IMR-90 (cell line): Measurements from ENCODE around the gene OR6V1. TPM values are rescaled to one million over a fixed set of nuclear protein-coding genes. Genes with fewer than 3 reads are reported as not detected.

ENCODE experiments used
- ATAC-seq: fragments of 200-7000 bp; cut with Tn5 transposase; 2 replicates; pipeline ENCODE4 v1.9.1; 2020; ENCODE audit warnings: low read depth, mild to moderate bottlenecking, moderate library complexity
- BruUV-seq: library from RNA; stranded (reverse); fragments of 400-500 nt; replicated peaks from 2 replicates; lab custom pipeline; 2021; lab: Mats Ljungman, UMichigan
- CTCF ChIA-PET: fragments of 300-600 bp; formaldehyde crosslinking; extraction: SDS; loops from one replicate; lab custom pipeline; 2021; ENCODE audit warnings: antibody characterized with exemption; lab: Yijun Ruan, JAX
- POLR2A ChIA-PET: fragments of 300-600 bp; sonication (Branson Sonifier 250); formaldehyde crosslinking; loops from one replicate; lab custom pipeline; 2022; ENCODE audit warnings: antibody characterized with exemption; ENCODE audit not compliant: unreplicated experiment; lab: Charles Lee
- DNase-seq: peaks from one replicate; pipeline ENCODE4 v3.0.0; 2013
- H2AFZ ChIP-seq: replicated peaks from 2 replicates; pipeline ENCODE3; 2013; ENCODE audit warnings: low read length, mild to moderate bottlenecking; ENCODE audit not compliant: poor library complexity
- H2AK5ac ChIP-seq: 2 replicates; pipeline ENCODE4 v1.6.1; 2013; ENCODE audit warnings: low read depth, low read length, inconsistent platforms
- H2AK9ac ChIP-seq: replicated peaks from 2 replicates; pipeline ENCODE3; 2013; ENCODE audit warnings: mild to moderate bottlenecking, low read depth, low read length, moderate library complexity; ENCODE audit not compliant: poor library complexity
- H2BK120ac ChIP-seq: 2 replicates; pipeline ENCODE4 v1.6.1; 2013; ENCODE audit warnings: low read depth, low read length, inconsistent platforms
- H2BK15ac ChIP-seq: 3 replicates; pipeline ENCODE4 v1.6.1; 2013; ENCODE audit warnings: low read depth, low read length, inconsistent platforms
- H2BK20ac ChIP-seq: 2 replicates; pipeline ENCODE4 v1.6.1; 2013; ENCODE audit warnings: low read depth, mild to moderate bottlenecking, inconsistent platforms, low read length, moderate library complexity
- H2BK5ac ChIP-seq: 2 replicates; pipeline ENCODE4 v1.6.1; 2013; ENCODE audit warnings: mild to moderate bottlenecking, low read depth, low read length, inconsistent platforms; ENCODE audit not compliant: poor library complexity, severe bottlenecking
- H3K14ac ChIP-seq: replicated peaks from 2 replicates; pipeline ENCODE4 v1.6.1; 2013; ENCODE audit warnings: low read depth, low read length, inconsistent platforms
- H3K18ac ChIP-seq: 2 replicates; pipeline ENCODE4 v1.6.1; 2013; ENCODE audit warnings: low read depth, low read length, control low read depth
- H3K23ac ChIP-seq: 2 replicates; pipeline ENCODE4 v1.6.1; 2013; ENCODE audit warnings: low read depth, low read length, inconsistent platforms
- H3K27ac ChIP-seq: 2 replicates; pipeline ENCODE4 v1.5.1; 2013; ENCODE audit warnings: mild to moderate bottlenecking, control low read depth, low read length; ENCODE audit not compliant: insufficient read depth
- H3K27me3 ChIP-seq: 2 replicates; pipeline ENCODE4 v1.6.1; 2013; ENCODE audit warnings: low read length; ENCODE audit not compliant: control insufficient read depth, insufficient read depth
- H3K36me3 ChIP-seq: 2 replicates; pipeline ENCODE4 v1.6.1; 2013; ENCODE audit warnings: low read length, mixed read lengths; ENCODE audit not compliant: control insufficient read depth, insufficient read depth
- H3K4ac ChIP-seq: 2 replicates; pipeline ENCODE4 v1.6.1; 2013; ENCODE audit warnings: low read depth, low read length, inconsistent platforms
- H3K4me1 ChIP-seq: 2 replicates; pipeline ENCODE4 v1.6.1; 2013; ENCODE audit warnings: low read length, mixed read lengths; ENCODE audit not compliant: control insufficient read depth, insufficient read depth
- H3K4me2 ChIP-seq: 2 replicates; pipeline ENCODE4 v1.6.1; 2013; ENCODE audit warnings: low read depth, mild to moderate bottlenecking, control low read depth, low read length, moderate library complexity
- H3K4me3 ChIP-seq: 2 replicates; pipeline ENCODE4 v1.5.1; 2013; ENCODE audit warnings: low read depth, mild to moderate bottlenecking, control low read depth, low read length, moderate library complexity; ENCODE audit not compliant: insufficient read depth
- H3K56ac ChIP-seq: 2 replicates; pipeline ENCODE4 v1.6.1; 2013; ENCODE audit warnings: low read length, inconsistent platforms; ENCODE audit not compliant: insufficient read depth; ENCODE audit errors: extremely low read depth
- H3K79me1 ChIP-seq, 2 experiments: 2 replicates each; pipeline ENCODE4 v1.6.1; 2013; ENCODE audit warnings: low read length in 2 of 2, inconsistent platforms in 1 of 2, low read depth in 1 of 2
- H3K9ac ChIP-seq: 2 replicates; pipeline ENCODE4 v1.6.1; 2013; ENCODE audit warnings: low read depth, low read length, control low read depth
- H3K9me1 ChIP-seq: 2 replicates; pipeline ENCODE4 v1.6.1; 2013; ENCODE audit warnings: low read length, inconsistent platforms; ENCODE audit not compliant: insufficient read depth
- H3K9me3 ChIP-seq: 2 replicates; pipeline ENCODE4 v1.6.1; 2013; ENCODE audit warnings: low read length; ENCODE audit not compliant: control insufficient read depth, insufficient read depth
- H4K20me1 ChIP-seq: 2 replicates; pipeline ENCODE4 v1.6.1; 2013; ENCODE audit warnings: low read length, inconsistent platforms; ENCODE audit not compliant: insufficient read depth
- H4K5ac ChIP-seq: 2 replicates; pipeline ENCODE4 v1.6.1; 2013; ENCODE audit warnings: mild to moderate bottlenecking, low read depth, low read length, control low read depth
- H4K8ac ChIP-seq, 2 experiments: 2 replicates each; pipeline ENCODE4 v1.6.1; 2013; ENCODE audit warnings: low read depth in 2 of 2, low read length in 2 of 2, control low read depth in 1 of 2, inconsistent platforms in 1 of 2
- H4K91ac ChIP-seq: 2 replicates; pipeline ENCODE4 v1.6.1; 2013; ENCODE audit warnings: low read depth, low read length, inconsistent platforms; ENCODE audit not compliant: insufficient read depth
- MAFK ChIP-seq: IDR thresholded peaks from 2 replicates; pipeline ENCODE4 v1.6.1; 2012; ENCODE audit warnings: low read depth, low read length, improper control_type of control experiment
- MXI1 ChIP-seq: IDR thresholded peaks from 2 replicates; pipeline ENCODE4 v1.6.1; 2012; ENCODE audit warnings: low read depth, mild to moderate bottlenecking, low read length, moderate library complexity, borderline replicate concordance
- dilution Hi-C: fragments of 300-500 bp; cut with HindIII; formaldehyde crosslinking; loops from one replicate; pipeline ENCODE4 v1.14.3; 2018; ENCODE audit warnings: low sequenced_read_pairs; ENCODE audit not compliant: unreplicated experiment
- in situ Hi-C: fragments of 300-500 bp; cut with MboI; formaldehyde crosslinking; loops from 3 replicates; pipeline ENCODE4 v1.14.3; 2019; ENCODE audit warnings: low sequenced_read_pairs, inconsistent platforms, mixed read lengths
- intact Hi-C: fragments of 100-400 bp; cut with micrococcal nuclease; formaldehyde crosslinking; loops from 2 replicates; pipeline ENCODE4 v1.10.0; 2022
- polyA plus RNA-seq, 3 experiments: library from polyadenylated mRNA; depleted of rRNA; stranded (reverse); fragments of >200 nt; gene quantifications; 2 replicates each; pipeline ENCODE4 v1.2.3, GENCODE V29; 2012; ENCODE audit warnings: low replicate concordance in 1 of 3
- total RNA-seq: library from RNA; depleted of rRNA; stranded (reverse); fragments of >200 nt; gene quantifications from 2 replicates; pipeline ENCODE4 v1.2.3, GENCODE V29; 2012

The OR6V1 gene
- total and polyA plus RNA-seq, 2 of the 4 experiments (the other 2 are of a cell fraction): not detected

DNA sequence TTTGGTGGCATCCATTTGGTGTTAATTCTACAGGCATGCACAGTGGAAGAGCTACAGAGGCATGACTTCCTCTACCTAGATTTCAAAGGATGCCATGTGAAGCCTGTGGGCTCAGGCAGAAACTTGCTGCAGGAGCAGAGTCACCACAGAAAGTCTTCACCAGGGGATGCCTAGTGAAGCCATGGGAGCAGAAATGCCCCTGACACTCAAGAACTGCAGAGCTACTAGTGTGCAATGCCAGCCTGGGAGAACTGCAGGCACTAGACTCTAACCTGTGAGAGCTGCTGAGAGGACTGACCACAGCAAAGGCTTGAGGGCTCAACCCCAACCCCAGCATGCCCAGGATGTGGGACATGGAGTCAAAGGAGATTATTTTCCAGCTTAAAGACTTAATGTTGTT is 29.1 kb upstream of the OR6V1 start:
- no peak for DNase-seq
- no peaks in the 10 kb centered on the region for H3K79me1 ChIP-seq
- no peak overlapping the region for H3K56ac ChIP-seq
- H4K20me1 ChIP-seq: no peaks in the 10 kb centered on the region
- H3K14ac ChIP-seq: no peak overlapping the region
- H2AK5ac ChIP-seq: no peak overlapping the region
- no peaks in the 10 kb centered on the region for H3K27me3 ChIP-seq
- H4K5ac ChIP-seq: no peak overlapping the region
- no TSS peak for BruUV-seq
- no peak overlapping the region for H3K4ac ChIP-seq
- in situ Hi-C loops: loop anchor here (25.0 kb wide), 1 partner anchor 414 kb away; the partner anchor contains the start of gene TAS2R60
- H3K9ac ChIP-seq: no peak overlapping the region
- H2BK20ac ChIP-seq: no peak overlapping the region
- H3K27ac ChIP-seq: no peak overlapping the region
- H2BK120ac ChIP-seq: no peak overlapping the region
- ChIA-PET CTCF (no interaction called here), POLR2A (no interaction called here)
- H3K4me1 ChIP-seq: no peaks in the 10 kb centered on the region
- no peak overlapping the region for H3K4me2 ChIP-seq
- H2AFZ ChIP-seq: no peak overlapping the region
- H2BK5ac ChIP-seq: no peak overlapping the region
- H3K36me3 ChIP-seq: no peaks in the 10 kb centered on the region
- TF ChIP-seq MAFK (no peak), MXI1 (no peak)
- no peaks in the 10 kb centered on the region for H3K9me1 ChIP-seq
- H4K91ac ChIP-seq: no peak overlapping the region
- H4K8ac ChIP-seq: no peak overlapping the region
- ATAC-seq: no peak
- intact Hi-C loops: no loop called here
- H3K9me3 ChIP-seq: no peaks in the 10 kb centered on the region; the same call in 1 of the 2 replicates
- H2AK9ac ChIP-seq: no peak overlapping the region
- no peak overlapping the region for H2BK15ac ChIP-seq
- no peak overlapping the region for H3K4me3 ChIP-seq
- no peak overlapping the region for H3K18ac ChIP-seq
- H3K23ac ChIP-seq: no peak overlapping the region
- dilution Hi-C loops: no loop called here
